HUES64 (cell line): ENCODE results near the gene IKZF3.

Source experiments
- H3K27ac ChIP-seq: 2 replicates; pipeline ENCODE4 v1.7.0; 2013; ENCODE audit warnings: low read depth, low read length, inconsistent platforms
- H3K27me3 ChIP-seq: 2 replicates; pipeline ENCODE4 v1.6.1; 2013; ENCODE audit warnings: mild to moderate bottlenecking, low read length; ENCODE audit not compliant: insufficient read depth
- H3K36me3 ChIP-seq: 2 replicates; pipeline ENCODE4 v1.6.1; 2013; ENCODE audit warnings: mild to moderate bottlenecking, low read length; ENCODE audit not compliant: insufficient read depth
- H3K4me1 ChIP-seq: 2 replicates; pipeline ENCODE4 v1.6.1; 2013; ENCODE audit warnings: mild to moderate bottlenecking, low read length, moderate library complexity; ENCODE audit not compliant: insufficient read depth
- H3K4me3 ChIP-seq: 2 replicates; pipeline ENCODE4 v1.5.1; 2013; ENCODE audit warnings: mild to moderate bottlenecking, low read length, moderate library complexity
- H3K9ac ChIP-seq: 2 replicates; pipeline ENCODE4 v1.6.1; 2013; ENCODE audit warnings: mild to moderate bottlenecking, low read depth, low read length
- H3K9me3 ChIP-seq: 2 replicates; pipeline ENCODE4 v1.6.1; 2013; ENCODE audit warnings: low read depth, low read length; ENCODE audit not compliant: insufficient read depth
- WGBS: fragments of 150-250, 120-280 bp; methylation state at CpG from one replicate; pipeline ENCODE4 v1.1.7; 2013; ENCODE audit warnings: missing lambda C conversion rate; 5-methylcytosine and 5-hydroxymethylcytosine counted together

IKZF3 gene

GRCh38 chr17:39834017-39834416 lies 30.1 kb downstream of the IKZF3 start:
- Histone ChIP-seq H3K9ac (no peak overlapping the region), H3K27me3 (no peaks in the 10 kb centered on the region), H3K9me3 (no peaks in the 10 kb centered on the region), H3K4me1 (no peaks in the 10 kb centered on the region), H3K36me3 (no peaks in the 10 kb centered on the region), H3K4me3 (no peak overlapping the region), H3K27ac (no peak overlapping the region)

GRCh38 chr17:39831588-39831987 lies 32.5 kb downstream of the IKZF3 start:
- no peaks in the 10 kb centered on the region for H3K4me1 ChIP-seq
- H3K9ac ChIP-seq: no peak overlapping the region
- no peak overlapping the region for H3K4me3 ChIP-seq
- H3K36me3 ChIP-seq: no peaks in the 10 kb centered on the region
- no peak overlapping the region for H3K27ac ChIP-seq
- 86% methylated on average over 2 of the region's 2 CpGs for WGBS
- H3K9me3 ChIP-seq: no peaks in the 10 kb centered on the region
- H3K27me3 ChIP-seq: no peaks in the 10 kb centered on the region

- WGBS: 94% methylated on average over 4 of the region's 4 CpGs
- H3K27me3 ChIP-seq: no peaks in the 10 kb centered on the region
- no peaks in the 10 kb centered on the region for H3K36me3 ChIP-seq
- H3K4me1 ChIP-seq: no peaks in the 10 kb centered on the region
- no peak overlapping the region for H3K4me3 ChIP-seq
- H3K9me3 ChIP-seq: peaks cover 11% of the 10 kb centered on the region
- H3K9ac ChIP-seq: no peak overlapping the region
- no peak overlapping the region for H3K27ac ChIP-seq
These were observed 35.7 kb downstream of the IKZF3 start for GRCh38 chr17:39828443-39828842.

- H3K4me3 ChIP-seq: no peak overlapping the region
- no peak overlapping the region for H3K27ac ChIP-seq
- H3K9ac ChIP-seq: no peak overlapping the region
- peaks cover 20% of the 10 kb centered on the region for H3K9me3 ChIP-seq
- H3K27me3 ChIP-seq: no peaks in the 10 kb centered on the region
- H3K4me1 ChIP-seq: no peaks in the 10 kb centered on the region
- no peaks in the 10 kb centered on the region for H3K36me3 ChIP-seq
- 95% methylated on average over 2 of the region's 2 CpGs for WGBS
These were observed 37.8 kb downstream of the IKZF3 start for GRCh38 chr17:39826334-39826733.

GRCh38 chr17:39823407-39824054 lies 40.6 kb downstream of the IKZF3 start:
- 95% methylated on average over 5 of the region's 5 CpGs for WGBS
- no peak overlapping the region for H3K9ac ChIP-seq
- H3K36me3 ChIP-seq: no peaks in the 10 kb centered on the region
- H3K27me3 ChIP-seq: no peaks in the 10 kb centered on the region
- H3K4me1 ChIP-seq: no peaks in the 10 kb centered on the region
- H3K4me3 ChIP-seq: no peak overlapping the region
- H3K27ac ChIP-seq: no peak overlapping the region
- peaks cover 20% of the 10 kb centered on the region for H3K9me3 ChIP-seq

- Histone ChIP-seq H3K27me3 (no peaks in the 10 kb centered on the region), H3K27ac (no peak overlapping the region), H3K9ac (no peak overlapping the region), H3K9me3 (peaks cover 20% of the 10 kb centered on the region), H3K36me3 (no peaks in the 10 kb centered on the region), H3K4me1 (no peaks in the 10 kb centered on the region), H3K4me3 (no peak overlapping the region)
- 87% methylated on average over 2 of the region's 2 CpGs for WGBS
These were observed 42.1 kb downstream of the IKZF3 start for GRCh38 chr17:39822051-39822451.

GRCh38 chr17:39820987-39821386 lies 43.1 kb downstream of the IKZF3 start:
- Histone ChIP-seq H3K9ac (no peak overlapping the region), H3K27ac (no peak overlapping the region), H3K9me3 (peaks cover 20% of the 10 kb centered on the region), H3K36me3 (no peaks in the 10 kb centered on the region), H3K4me3 (no peak overlapping the region), H3K4me1 (no peaks in the 10 kb centered on the region), H3K27me3 (no peaks in the 10 kb centered on the region)
- WGBS: 97% methylated on average over 2 of the region's 2 CpGs

GRCh38 chr17:39820541-39820940 lies 43.6 kb downstream of the IKZF3 start:
- H3K4me1 ChIP-seq: no peaks in the 10 kb centered on the region
- H3K4me3 ChIP-seq: no peak overlapping the region
- peaks cover 20% of the 10 kb centered on the region for H3K9me3 ChIP-seq
- H3K27me3 ChIP-seq: no peaks in the 10 kb centered on the region
- 51% methylated on average over 4 of the region's 4 CpGs for WGBS
- no peak overlapping the region for H3K27ac ChIP-seq
- no peaks in the 10 kb centered on the region for H3K36me3 ChIP-seq
- H3K9ac ChIP-seq: no peak overlapping the region

- H3K4me1 ChIP-seq: peaks cover 2% of the 10 kb centered on the region; the same call in 1 of the 2 replicates
- no peak overlapping the region for H3K4me3 ChIP-seq
- H3K9me3 ChIP-seq: peaks cover 10% of the 10 kb centered on the region
- WGBS: 92% methylated on average over 9 of the region's 9 CpGs
- H3K27ac ChIP-seq: no peak overlapping the region
- no peaks in the 10 kb centered on the region for H3K27me3 ChIP-seq
- H3K9ac ChIP-seq: no peak overlapping the region
- no peaks in the 10 kb centered on the region for H3K36me3 ChIP-seq
These were observed 45.6 kb downstream of the IKZF3 start for GRCh38 chr17:39818358-39819000.

GRCh38 chr17:39816272-39816671 lies 47.8 kb downstream of the IKZF3 start:
- Histone ChIP-seq H3K9ac (no peak overlapping the region), H3K36me3 (no peaks in the 10 kb centered on the region), H3K9me3 (no peaks in the 10 kb centered on the region), H3K27ac (no peak overlapping the region), H3K4me1 (peaks cover 2% of the 10 kb centered on the region; the same call in 1 of the 2 replicates), H3K27me3 (no peaks in the 10 kb centered on the region), H3K4me3 (no peak overlapping the region)

- H3K9me3 ChIP-seq: no peaks in the 10 kb centered on the region
- WGBS: 88% methylated on average over 2 of the region's 2 CpGs
- H3K4me1 ChIP-seq: peaks cover 2% of the 10 kb centered on the region; the same call in 1 of the 2 replicates
- no peak overlapping the region for H3K27ac ChIP-seq
- no peaks in the 10 kb centered on the region for H3K27me3 ChIP-seq
- no peak overlapping the region for H3K9ac ChIP-seq
- H3K36me3 ChIP-seq: no peaks in the 10 kb centered on the region
- no peak overlapping the region for H3K4me3 ChIP-seq
These were observed 49.6 kb downstream of the IKZF3 start for GRCh38 chr17:39814497-39814896.
